A673 (cell line): Measurements from ENCODE around the gene CEACAM16. TPM values are rescaled to one million over a fixed set of nuclear protein-coding genes. Genes with fewer than 3 reads are reported as not detected.
A peak's percentile ranks its signal among the peaks of the same experiment; 100 is the strongest.

Experiments
- BruUV-seq: library from RNA; stranded (reverse); fragments of 400-500 nt; replicated peaks from 2 replicates; lab custom pipeline; 2021; lab: Mats Ljungman, UMichigan
- CTCF ChIA-PET: fragments of 300-600 bp; sonication (Branson Sonifier 250); formaldehyde crosslinking; loops from one replicate; lab custom pipeline; 2022; ENCODE audit warnings: antibody characterized with exemption; lab: Charles Lee
- POLR2A ChIA-PET: fragments of 300-600 bp; sonication (Branson Sonifier 250); formaldehyde crosslinking; loops from one replicate; lab custom pipeline; 2022; ENCODE audit warnings: antibody characterized with exemption; ENCODE audit not compliant: low non-redundant PET; lab: Charles Lee
- DNase-seq: peaks from one replicate; pipeline ENCODE4 v3.0.0-alpha.2; 2015; ENCODE audit warnings: low spot score
- H3K27ac ChIP-seq: fragments of 200-600 bp; sonication (generic); 2 replicates; pipeline ENCODE4 v1.5.1; 2016; ENCODE audit warnings: mixed run types, low read depth, mild to moderate bottlenecking, mixed read lengths, antibody characterized with exemption, low read length; ENCODE audit not compliant: poor library complexity, severe bottlenecking
- H3K27me3 ChIP-seq: fragments of 200-600 bp; sonication (generic); replicated peaks from 2 replicates; pipeline ENCODE4 v1.6.1; 2017; ENCODE audit warnings: mixed run types, low read depth, mild to moderate bottlenecking, mixed read lengths, antibody characterized with exemption, low read length; ENCODE audit not compliant: insufficient read depth, poor library complexity
- H3K36me3 ChIP-seq: fragments of 200-600 bp; sonication (generic); 2 replicates; pipeline ENCODE4 v1.6.1; 2016; ENCODE audit warnings: mixed run types, mild to moderate bottlenecking, mixed read lengths, antibody characterized with exemption, low read length; ENCODE audit not compliant: insufficient read depth, poor library complexity, severe bottlenecking
- H3K4me1 ChIP-seq: fragments of 200-600 bp; sonication (generic); 2 replicates; pipeline ENCODE4 v1.6.1; 2017; ENCODE audit warnings: mixed run types, mild to moderate bottlenecking, mixed read lengths, antibody characterized with exemption, low read length; ENCODE audit not compliant: insufficient read depth, poor library complexity, severe bottlenecking
- H3K4me3 ChIP-seq: fragments of 200-600 bp; sonication (generic); 2 replicates; pipeline ENCODE4 v1.5.1; 2016; ENCODE audit warnings: low read depth, mixed run types, mild to moderate bottlenecking, mixed read lengths, low read length; ENCODE audit not compliant: poor library complexity, severe bottlenecking
- H3K9me3 ChIP-seq: fragments of 200-600 bp; sonication (generic); 2 replicates; pipeline ENCODE4 v1.6.1; 2016; ENCODE audit warnings: mixed run types, low read depth, mild to moderate bottlenecking, mixed read lengths, antibody characterized with exemption, low read length; ENCODE audit not compliant: poor library complexity, severe bottlenecking
- CTCF ChIP-seq: fragments of 300-800, 200-600 bp; sonication (generic); conservative IDR thresholded peaks from 2 replicates; pipeline ENCODE4 v1.5.1; 2017; ENCODE audit warnings: low read depth, mild to moderate bottlenecking, antibody characterized with exemption, low read length, moderate library complexity, mixed read lengths
- EZH2 ChIP-seq: fragments of 200-600 bp; sonication (generic); IDR thresholded peaks from 2 replicates; pipeline ENCODE4 v1.6.1; 2017; ENCODE audit warnings: borderline replicate concordance, low read depth, mild to moderate bottlenecking, mixed read lengths, antibody characterized with exemption, low read length; ENCODE audit not compliant: poor library complexity, severe bottlenecking
- intact Hi-C: fragments of 100-400 bp; cut with micrococcal nuclease; formaldehyde crosslinking; loops from one replicate; pipeline ENCODE4 v1.10.0; 2022; ENCODE audit not compliant: unreplicated experiment
- total RNA-seq: library from RNA; stranded (reverse); gene quantifications from 2 replicates; pipeline ENCODE4 v1.2.3, GENCODE V29; 2021

The CEACAM16 gene
- total RNA-seq, 1 experiment from 2014 or later, result not detected

GRCh38 chr19:44749994-44750393, 51.0 kb downstream of the CEACAM16 start:
- no peaks in the 10 kb centered on the region for H3K9me3 ChIP-seq
- H3K27me3 ChIP-seq, result no peaks in the 10 kb centered on the region
- no peak for DNase-seq
- TF ChIP-seq CTCF, result no peak
- no peak for TF ChIP-seq EZH2
- H3K4me3 ChIP-seq, result no peak overlapping the region
- no peak overlapping the region for H3K27ac ChIP-seq
- no TSS peak for BruUV-seq
- no peaks in the 10 kb centered on the region for H3K36me3 ChIP-seq
- peaks cover 40% of the 10 kb centered on the region for H3K4me1 ChIP-seq
- intact Hi-C loops, result no loop called here
- CTCF ChIA-PET, result interaction anchor here (0.6 kb wide), 1 partner anchor 35 kb away, joined by 12 read pairs; no protein-coding TSS in a partner anchor
- POLR2A ChIA-PET, result no interaction called here

GRCh38 chr19:44752123-44752815, 53.3 kb downstream of the CEACAM16 start:
- Histone ChIP-seq H3K36me3 (no peaks in the 10 kb centered on the region), H3K4me3 (no peak overlapping the region), H3K4me1 (peaks cover 33% of the 10 kb centered on the region), H3K9me3 (no peaks in the 10 kb centered on the region), H3K27me3 (no peaks in the 10 kb centered on the region), H3K27ac (no peak overlapping the region)
- intact Hi-C loops, result no loop called here
- CTCF ChIA-PET, result no interaction called here
- POLR2A ChIA-PET, result no interaction called here
- no peak for TF ChIP-seq CTCF
- no peak for TF ChIP-seq EZH2
- no TSS peak for BruUV-seq
- DNase-seq, result no peak

GRCh38 chr19:44752816-44753625, 54.1 kb downstream of the CEACAM16 start:
- H3K36me3 ChIP-seq, result no peaks in the 10 kb centered on the region
- H3K4me3 ChIP-seq, result peak overlapping the region; percentile 22
- ChIA-PET POLR2A (interaction anchor here (0.7 kb wide), 1 partner anchor 138 kb away, joined by 3 read pairs; no protein-coding TSS in a partner anchor), CTCF (no interaction called here)
- peaks cover 32% of the 10 kb centered on the region for H3K4me1 ChIP-seq
- DNase-seq, result peak; percentile 73
- peak overlapping the region; percentile 45 for H3K27ac ChIP-seq
- H3K27me3 ChIP-seq, result no peaks in the 10 kb centered on the region
- BruUV-seq, result no TSS peak
- intact Hi-C loops, result no loop called here
- H3K9me3 ChIP-seq, result no peaks in the 10 kb centered on the region
- TF ChIP-seq CTCF (no peak), EZH2 (no peak)
